GM23338 (cell line): Measurements from ENCODE around the gene CLIP1. TPM values are rescaled to one million over a fixed set of nuclear protein-coding genes. Genes with fewer than 3 reads are reported as not detected.

Experiments used
- ATAC-seq: fragments of 200-7000 bp; cut with Tn5 transposase; 3 replicates; pipeline ENCODE4 v1.9.1; 2020
- DNase-seq: peaks from one replicate; pipeline ENCODE4 v3.0.0-alpha.2; 2015; ENCODE audit warnings: low spot score
- H2AFZ ChIP-seq: fragments of 200-600 bp; sonication (generic); 2 replicates; pipeline ENCODE4 v1.8.0; 2016; ENCODE audit warnings: antibody characterized with exemption, mild to moderate bottlenecking, moderate library complexity
- H3F3A ChIP-seq: fragments of 200-600 bp; sonication (generic); replicated peaks from 2 replicates; pipeline ENCODE4 v1.8.0; 2017; ENCODE audit warnings: antibody characterized with exemption, mixed run types, low read depth
- H3K27ac ChIP-seq: fragments of 200-600 bp; sonication (generic); 2 replicates; pipeline ENCODE4 v1.6.1; 2016; ENCODE audit warnings: low read depth
- H3K27me3 ChIP-seq: fragments of 200-600 bp; sonication (generic); 2 replicates; pipeline ENCODE4 v1.8.0; 2016; ENCODE audit warnings: mild to moderate bottlenecking, mixed run types, moderate library complexity; ENCODE audit not compliant: insufficient read depth
- H3K36me3 ChIP-seq: fragments of 200-600 bp; sonication (generic); 2 replicates; pipeline ENCODE4 v1.8.0; 2016; ENCODE audit warnings: mild to moderate bottlenecking; ENCODE audit not compliant: insufficient read depth
- H3K4me1 ChIP-seq: fragments of 200-600 bp; sonication (generic); 2 replicates; pipeline ENCODE4 v1.8.0; 2016; ENCODE audit warnings: mild to moderate bottlenecking, moderate library complexity; ENCODE audit not compliant: insufficient read depth
- H3K4me2 ChIP-seq: fragments of 200-600 bp; sonication (generic); 2 replicates; pipeline ENCODE4 v1.7.1; 2017; ENCODE audit warnings: mixed run types
- H3K4me3 ChIP-seq: fragments of 200-600 bp; sonication (generic); 2 replicates; pipeline ENCODE4 v1.6.1; 2016; ENCODE audit warnings: mixed run types
- H3K79me2 ChIP-seq: fragments of 200-600 bp; sonication (generic); replicated peaks from 2 replicates; pipeline ENCODE4 v1.8.0; 2017; ENCODE audit warnings: mild to moderate bottlenecking; ENCODE audit not compliant: insufficient read depth
- H3K9me2 ChIP-seq: fragments of 200-600 bp; sonication (generic); 2 replicates; pipeline ENCODE4 v1.8.0; 2017; ENCODE audit not compliant: insufficient read depth
- H4K20me1 ChIP-seq: fragments of 200-600 bp; sonication (generic); replicated peaks from 2 replicates; pipeline ENCODE4 v1.8.0; 2017; ENCODE audit warnings: mild to moderate bottlenecking; ENCODE audit not compliant: insufficient read depth
- H3K27ac Mint-ChIP-seq: 2 replicates; pipeline ENCODE4 v1.8.0; 2020; ENCODE audit warnings: inconsistent platforms, mild to moderate bottlenecking, moderate library complexity, mixed read lengths
- H3K27me3 Mint-ChIP-seq: 3 replicates; pipeline ENCODE4 v1.8.0; 2022; ENCODE audit warnings: low read depth, mild to moderate bottlenecking, moderate library complexity, mixed read lengths, inconsistent platforms; ENCODE audit not compliant: insufficient read depth, poor library complexity
- H3K36me3 Mint-ChIP-seq: 3 replicates; pipeline ENCODE4 v1.8.0; 2021; ENCODE audit warnings: low read depth, mild to moderate bottlenecking, inconsistent platforms, moderate library complexity, mixed read lengths
- H3K4me1 Mint-ChIP-seq: 3 replicates; pipeline ENCODE4 v1.8.0; 2020; ENCODE audit warnings: mild to moderate bottlenecking, inconsistent platforms, mixed read lengths
- H3K4me3 Mint-ChIP-seq: 3 replicates; pipeline ENCODE4 v1.8.0; 2021; ENCODE audit warnings: moderate library complexity, mild to moderate bottlenecking, inconsistent platforms, mixed read lengths
- H3K9me3 Mint-ChIP-seq: 3 replicates; pipeline ENCODE4 v1.8.0; 2020; ENCODE audit warnings: moderate library complexity, mild to moderate bottlenecking, inconsistent platforms, mixed read lengths
- CREB1 ChIP-seq: fragments of 250-450 bp; sonication (Bioruptor Pico); IDR thresholded peaks from 2 replicates; pipeline ENCODE4 v1.5.0; 2020; ENCODE audit warnings: low read depth, mild to moderate bottlenecking, moderate library complexity
- EZH2 ChIP-seq: fragments of 200-600 bp; sonication (generic); IDR thresholded peaks from one replicate; pipeline ENCODE4 v1.8.0; 2017; ENCODE audit warnings: antibody characterized with exemption, mild to moderate bottlenecking, low read depth; ENCODE audit not compliant: unreplicated experiment
- EZH2phosphoT487 ChIP-seq: fragments of 200-600 bp; sonication (generic); IDR thresholded peaks from one replicate; pipeline ENCODE4 v1.8.1; 2018; ENCODE audit warnings: antibody characterized with exemption; ENCODE audit not compliant: unreplicated experiment
- JUNB ChIP-seq: IDR thresholded peaks from one replicate; pipeline ENCODE4 v1.6.1; 2016; ENCODE audit warnings: antibody characterized with exemption; ENCODE audit not compliant: unreplicated experiment
- NANOG ChIP-seq: IDR thresholded peaks from 2 replicates; pipeline ENCODE4 v1.6.1; 2016; ENCODE audit warnings: antibody characterized with exemption, borderline replicate concordance
- POLR2AphosphoS5 ChIP-seq: IDR thresholded peaks from 2 replicates; pipeline ENCODE4 v1.6.1; 2016; ENCODE audit warnings: antibody characterized with exemption, low read depth
- STAT1 ChIP-seq: IDR thresholded peaks from one replicate; pipeline ENCODE4 v1.6.1; 2016; ENCODE audit warnings: antibody characterized with exemption; ENCODE audit not compliant: unreplicated experiment
- ZNF114 ChIP-seq: fragments of 250-450 bp; sonication (Bioruptor Pico); IDR thresholded peaks from 2 replicates; pipeline ENCODE4 v1.5.0; 2020; ENCODE audit warnings: mild to moderate bottlenecking, moderate library complexity
- ZNF331 ChIP-seq: fragments of 250-450 bp; sonication (Bioruptor Pico); IDR thresholded peaks from 2 replicates; pipeline ENCODE4 v1.5.0; 2020; ENCODE audit warnings: low read depth, mild to moderate bottlenecking, moderate library complexity
- polyA plus RNA-seq: library from polyadenylated mRNA; unstranded; fragments of >200 nt; fragmentation: Nextera tagmentation; extraction: Ambion mirVana; gene quantifications from 2 replicates; pipeline ENCODE4 v1.2.1, GENCODE V29; 2016
- total RNA-seq: library from RNA; depleted of rRNA; stranded (reverse); fragments of >200 nt; shearing (Covaris generic); gene quantifications from 2 replicates; pipeline ENCODE4 v1.2.3, GENCODE V29; 2014
- TF ChIP-seq, protein P1 (sequence below): IDR thresholded peaks from one replicate; pipeline ENCODE4 v1.6.1; 2018; ENCODE audit warnings: antibody characterized with exemption; ENCODE audit not compliant: unreplicated experiment
- TF ChIP-seq, protein P2 (sequence below): fragments of 250-450 bp; sonication (Bioruptor Pico); IDR thresholded peaks from 2 replicates; pipeline ENCODE4 v1.5.0; 2020; ENCODE audit warnings: mild to moderate bottlenecking, moderate library complexity
- TF ChIP-seq, protein P3 (sequence below), 2 experiments: fragments of 200-600 bp in 1 of 2; sonication (generic) in 1 of 2; conservative IDR thresholded peaks; 2 replicates each; pipeline versions ENCODE4 v1.5.1 to v1.6.1; 2016 to 2017; ENCODE audit warnings: antibody characterized with exemption in 2 of 2, low read depth in 2 of 2, mild to moderate bottlenecking in 2 of 2, moderate library complexity in 1 of 2
- TF ChIP-seq, protein P4 (sequence below): IDR thresholded peaks from 2 replicates; pipeline ENCODE4 v1.6.1; 2016; ENCODE audit warnings: antibody characterized with exemption

CLIP1 gene
- total and polyA plus RNA-seq, 2 experiments from 2014 or later = 11.5 to 21.1 TPM

DNA sequence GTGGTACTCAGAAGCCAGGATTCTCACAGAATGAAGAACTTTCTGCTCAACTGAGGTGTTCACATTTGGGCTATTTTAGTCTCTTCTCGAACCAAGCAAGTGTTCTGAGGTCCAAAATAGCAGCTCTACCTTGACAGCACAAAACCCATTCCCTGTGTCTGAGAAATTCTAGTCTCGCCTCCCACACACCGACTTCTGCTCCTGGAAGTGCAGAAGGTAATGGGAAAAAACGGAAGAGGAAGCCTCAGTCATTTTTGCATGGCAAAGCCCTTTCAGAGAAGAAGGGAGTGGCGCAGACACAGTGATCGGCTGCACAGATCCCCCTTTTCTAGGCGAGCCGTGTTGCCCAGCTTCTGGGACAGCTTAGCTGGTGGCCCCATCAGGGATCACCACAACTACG lies 125.0 kb downstream of the CLIP1 start:
- Histone ChIP-seq H3K4me2 (no peak overlapping the region), H3K36me3 (no peaks in the 10 kb centered on the region), H3K9me2 (no peaks in the 10 kb centered on the region), H3K4me1 (no peaks in the 10 kb centered on the region), H4K20me1 (no peaks in the 10 kb centered on the region), H3F3A (no peaks in the 10 kb centered on the region), H3K27ac (no peak overlapping the region), H2AFZ (no peak overlapping the region), H3K27me3 (no peaks in the 10 kb centered on the region), H3K4me3 (no peak overlapping the region), H3K79me2 (no peaks in the 10 kb centered on the region)
- Mint-ChIP-seq H3K27ac (no peak overlapping the region), H3K36me3 (no peaks in the 10 kb centered on the region), H3K27me3 (peaks cover 2% of the 10 kb centered on the region), H3K4me1 (no peaks in the 10 kb centered on the region), H3K4me3 (no peak overlapping the region), H3K9me3 (no peaks in the 10 kb centered on the region)
- DNase-seq (no peak), ATAC-seq (no peak)
- TF ChIP-seq ZNF331 (CRISPR knock-in tag) (no peak), EZH2phosphoT487 (no peak), ZNF114 (CRISPR knock-in tag) (no peak), NANOG (no peak), JUNB (no peak), POLR2AphosphoS5 (no peak), STAT1 (no peak), EZH2 (no peak), CREB1 (CRISPR knock-in tag) (no peak)
- TF ChIP-seq, protein P1, sequence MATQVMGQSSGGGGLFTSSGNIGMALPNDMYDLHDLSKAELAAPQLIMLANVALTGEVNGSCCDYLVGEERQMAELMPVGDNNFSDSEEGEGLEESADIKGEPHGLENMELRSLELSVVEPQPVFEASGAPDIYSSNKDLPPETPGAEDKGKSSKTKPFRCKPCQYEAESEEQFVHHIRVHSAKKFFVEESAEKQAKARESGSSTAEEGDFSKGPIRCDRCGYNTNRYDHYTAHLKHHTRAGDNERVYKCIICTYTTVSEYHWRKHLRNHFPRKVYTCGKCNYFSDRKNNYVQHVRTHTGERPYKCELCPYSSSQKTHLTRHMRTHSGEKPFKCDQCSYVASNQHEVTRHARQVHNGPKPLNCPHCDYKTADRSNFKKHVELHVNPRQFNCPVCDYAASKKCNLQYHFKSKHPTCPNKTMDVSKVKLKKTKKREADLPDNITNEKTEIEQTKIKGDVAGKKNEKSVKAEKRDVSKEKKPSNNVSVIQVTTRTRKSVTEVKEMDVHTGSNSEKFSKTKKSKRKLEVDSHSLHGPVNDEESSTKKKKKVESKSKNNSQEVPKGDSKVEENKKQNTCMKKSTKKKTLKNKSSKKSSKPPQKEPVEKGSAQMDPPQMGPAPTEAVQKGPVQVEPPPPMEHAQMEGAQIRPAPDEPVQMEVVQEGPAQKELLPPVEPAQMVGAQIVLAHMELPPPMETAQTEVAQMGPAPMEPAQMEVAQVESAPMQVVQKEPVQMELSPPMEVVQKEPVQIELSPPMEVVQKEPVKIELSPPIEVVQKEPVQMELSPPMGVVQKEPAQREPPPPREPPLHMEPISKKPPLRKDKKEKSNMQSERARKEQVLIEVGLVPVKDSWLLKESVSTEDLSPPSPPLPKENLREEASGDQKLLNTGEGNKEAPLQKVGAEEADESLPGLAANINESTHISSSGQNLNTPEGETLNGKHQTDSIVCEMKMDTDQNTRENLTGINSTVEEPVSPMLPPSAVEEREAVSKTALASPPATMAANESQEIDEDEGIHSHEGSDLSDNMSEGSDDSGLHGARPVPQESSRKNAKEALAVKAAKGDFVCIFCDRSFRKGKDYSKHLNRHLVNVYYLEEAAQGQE = no peak
- TF ChIP-seq, protein P2, sequence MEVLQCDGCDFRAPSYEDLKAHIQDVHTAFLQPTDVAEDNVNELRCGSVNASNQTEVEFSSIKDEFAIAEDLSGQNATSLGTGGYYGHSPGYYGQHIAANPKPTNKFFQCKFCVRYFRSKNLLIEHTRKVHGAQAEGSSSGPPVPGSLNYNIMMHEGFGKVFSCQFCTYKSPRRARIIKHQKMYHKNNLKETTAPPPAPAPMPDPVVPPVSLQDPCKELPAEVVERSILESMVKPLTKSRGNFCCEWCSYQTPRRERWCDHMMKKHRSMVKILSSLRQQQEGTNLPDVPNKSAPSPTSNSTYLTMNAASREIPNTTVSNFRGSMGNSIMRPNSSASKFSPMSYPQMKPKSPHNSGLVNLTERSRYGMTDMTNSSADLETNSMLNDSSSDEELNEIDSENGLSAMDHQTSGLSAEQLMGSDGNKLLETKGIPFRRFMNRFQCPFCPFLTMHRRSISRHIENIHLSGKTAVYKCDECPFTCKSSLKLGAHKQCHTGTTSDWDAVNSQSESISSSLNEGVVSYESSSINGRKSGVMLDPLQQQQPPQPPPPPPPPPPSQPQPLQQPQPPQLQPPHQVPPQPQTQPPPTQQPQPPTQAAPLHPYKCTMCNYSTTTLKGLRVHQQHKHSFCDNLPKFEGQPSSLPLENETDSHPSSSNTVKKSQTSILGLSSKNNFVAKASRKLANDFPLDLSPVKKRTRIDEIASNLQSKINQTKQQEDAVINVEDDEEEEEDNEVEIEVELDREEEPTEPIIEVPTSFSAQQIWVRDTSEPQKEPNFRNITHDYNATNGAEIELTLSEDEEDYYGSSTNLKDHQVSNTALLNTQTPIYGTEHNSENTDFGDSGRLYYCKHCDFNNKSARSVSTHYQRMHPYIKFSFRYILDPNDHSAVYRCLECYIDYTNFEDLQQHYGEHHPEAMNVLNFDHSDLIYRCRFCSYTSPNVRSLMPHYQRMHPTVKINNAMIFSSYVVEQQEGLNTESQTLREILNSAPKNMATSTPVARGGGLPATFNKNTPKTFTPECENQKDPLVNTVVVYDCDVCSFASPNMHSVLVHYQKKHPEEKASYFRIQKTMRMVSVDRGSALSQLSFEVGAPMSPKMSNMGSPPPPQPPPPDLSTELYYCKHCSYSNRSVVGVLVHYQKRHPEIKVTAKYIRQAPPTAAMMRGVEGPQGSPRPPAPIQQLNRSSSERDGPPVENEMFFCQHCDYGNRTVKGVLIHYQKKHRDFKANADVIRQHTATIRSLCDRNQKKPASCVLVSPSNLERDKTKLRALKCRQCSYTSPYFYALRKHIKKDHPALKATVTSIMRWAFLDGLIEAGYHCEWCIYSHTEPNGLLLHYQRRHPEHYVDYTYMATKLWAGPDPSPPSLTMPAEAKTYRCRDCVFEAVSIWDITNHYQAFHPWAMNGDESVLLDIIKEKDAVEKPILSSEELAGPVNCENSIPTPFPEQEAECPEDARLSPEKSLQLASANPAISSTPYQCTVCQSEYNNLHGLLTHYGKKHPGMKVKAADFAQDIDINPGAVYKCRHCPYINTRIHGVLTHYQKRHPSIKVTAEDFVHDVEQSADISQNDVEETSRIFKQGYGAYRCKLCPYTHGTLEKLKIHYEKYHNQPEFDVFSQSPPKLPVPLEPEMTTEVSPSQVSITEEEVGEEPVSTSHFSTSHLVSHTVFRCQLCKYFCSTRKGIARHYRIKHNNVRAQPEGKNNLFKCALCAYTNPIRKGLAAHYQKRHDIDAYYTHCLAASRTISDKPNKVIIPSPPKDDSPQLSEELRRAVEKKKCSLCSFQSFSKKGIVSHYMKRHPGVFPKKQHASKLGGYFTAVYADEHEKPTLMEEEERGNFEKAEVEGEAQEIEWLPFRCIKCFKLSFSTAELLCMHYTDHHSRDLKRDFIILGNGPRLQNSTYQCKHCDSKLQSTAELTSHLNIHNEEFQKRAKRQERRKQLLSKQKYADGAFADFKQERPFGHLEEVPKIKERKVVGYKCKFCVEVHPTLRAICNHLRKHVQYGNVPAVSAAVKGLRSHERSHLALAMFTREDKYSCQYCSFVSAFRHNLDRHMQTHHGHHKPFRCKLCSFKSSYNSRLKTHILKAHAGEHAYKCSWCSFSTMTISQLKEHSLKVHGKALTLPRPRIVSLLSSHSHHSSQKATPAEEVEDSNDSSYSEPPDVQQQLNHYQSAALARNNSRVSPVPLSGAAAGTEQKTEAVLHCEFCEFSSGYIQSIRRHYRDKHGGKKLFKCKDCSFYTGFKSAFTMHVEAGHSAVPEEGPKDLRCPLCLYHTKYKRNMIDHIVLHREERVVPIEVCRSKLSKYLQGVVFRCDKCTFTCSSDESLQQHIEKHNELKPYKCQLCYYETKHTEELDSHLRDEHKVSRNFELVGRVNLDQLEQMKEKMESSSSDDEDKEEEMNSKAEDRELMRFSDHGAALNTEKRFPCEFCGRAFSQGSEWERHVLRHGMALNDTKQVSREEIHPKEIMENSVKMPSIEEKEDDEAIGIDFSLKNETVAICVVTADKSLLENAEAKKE (CRISPR knock-in tag) = no peak
- TF ChIP-seq, protein P3, sequence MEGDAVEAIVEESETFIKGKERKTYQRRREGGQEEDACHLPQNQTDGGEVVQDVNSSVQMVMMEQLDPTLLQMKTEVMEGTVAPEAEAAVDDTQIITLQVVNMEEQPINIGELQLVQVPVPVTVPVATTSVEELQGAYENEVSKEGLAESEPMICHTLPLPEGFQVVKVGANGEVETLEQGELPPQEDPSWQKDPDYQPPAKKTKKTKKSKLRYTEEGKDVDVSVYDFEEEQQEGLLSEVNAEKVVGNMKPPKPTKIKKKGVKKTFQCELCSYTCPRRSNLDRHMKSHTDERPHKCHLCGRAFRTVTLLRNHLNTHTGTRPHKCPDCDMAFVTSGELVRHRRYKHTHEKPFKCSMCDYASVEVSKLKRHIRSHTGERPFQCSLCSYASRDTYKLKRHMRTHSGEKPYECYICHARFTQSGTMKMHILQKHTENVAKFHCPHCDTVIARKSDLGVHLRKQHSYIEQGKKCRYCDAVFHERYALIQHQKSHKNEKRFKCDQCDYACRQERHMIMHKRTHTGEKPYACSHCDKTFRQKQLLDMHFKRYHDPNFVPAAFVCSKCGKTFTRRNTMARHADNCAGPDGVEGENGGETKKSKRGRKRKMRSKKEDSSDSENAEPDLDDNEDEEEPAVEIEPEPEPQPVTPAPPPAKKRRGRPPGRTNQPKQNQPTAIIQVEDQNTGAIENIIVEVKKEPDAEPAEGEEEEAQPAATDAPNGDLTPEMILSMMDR (conservative IDR thresholded peaks at IDR 0.05; ENCODE audit: low read depth in 2 of 2) = no peak
- TF ChIP-seq, protein P4, sequence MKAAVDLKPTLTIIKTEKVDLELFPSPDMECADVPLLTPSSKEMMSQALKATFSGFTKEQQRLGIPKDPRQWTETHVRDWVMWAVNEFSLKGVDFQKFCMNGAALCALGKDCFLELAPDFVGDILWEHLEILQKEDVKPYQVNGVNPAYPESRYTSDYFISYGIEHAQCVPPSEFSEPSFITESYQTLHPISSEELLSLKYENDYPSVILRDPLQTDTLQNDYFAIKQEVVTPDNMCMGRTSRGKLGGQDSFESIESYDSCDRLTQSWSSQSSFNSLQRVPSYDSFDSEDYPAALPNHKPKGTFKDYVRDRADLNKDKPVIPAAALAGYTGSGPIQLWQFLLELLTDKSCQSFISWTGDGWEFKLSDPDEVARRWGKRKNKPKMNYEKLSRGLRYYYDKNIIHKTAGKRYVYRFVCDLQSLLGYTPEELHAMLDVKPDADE = no peak
